C4-2B (cell line): ENCODE results near the gene KASH5.

Experiments
- H3K27ac ChIP-seq: fragments of 450-650 bp; 2 replicates; pipeline ENCODE4 v1.5.1; 2017
- ZFX ChIP-seq: fragments of 450-650 bp; IDR thresholded peaks from 2 replicates; pipeline ENCODE4 v1.6.1; 2017
- TF ChIP-seq, protein P1 (sequence below): fragments of 450-650 bp; conservative IDR thresholded peaks from 2 replicates; pipeline ENCODE4 v1.5.1; 2017; ENCODE audit warnings: mild to moderate bottlenecking

The KASH5 gene

DNA sequence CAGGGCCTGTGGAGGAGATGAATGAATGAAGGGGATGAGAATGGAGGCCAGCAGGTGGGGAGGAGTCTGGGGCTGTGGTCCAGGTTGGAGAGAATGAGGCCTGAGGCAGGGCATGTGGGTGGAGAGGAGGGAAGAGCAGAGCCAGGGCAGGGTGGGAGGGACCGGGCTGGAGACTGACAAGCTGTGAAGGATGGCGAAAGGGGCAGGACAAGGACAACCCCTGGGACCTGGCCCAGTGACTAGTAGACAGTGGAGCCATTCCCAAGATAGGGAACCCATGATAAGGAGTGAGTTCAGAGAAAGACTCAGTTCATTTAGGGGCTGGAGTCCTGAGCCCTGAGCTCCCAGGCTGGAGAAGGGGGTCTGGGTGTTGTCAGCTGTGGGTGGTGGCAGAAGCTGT lies 32.2 kb downstream of the KASH5 start:
- no peak overlapping the region for H3K27ac ChIP-seq
- TF ChIP-seq, protein P1, sequence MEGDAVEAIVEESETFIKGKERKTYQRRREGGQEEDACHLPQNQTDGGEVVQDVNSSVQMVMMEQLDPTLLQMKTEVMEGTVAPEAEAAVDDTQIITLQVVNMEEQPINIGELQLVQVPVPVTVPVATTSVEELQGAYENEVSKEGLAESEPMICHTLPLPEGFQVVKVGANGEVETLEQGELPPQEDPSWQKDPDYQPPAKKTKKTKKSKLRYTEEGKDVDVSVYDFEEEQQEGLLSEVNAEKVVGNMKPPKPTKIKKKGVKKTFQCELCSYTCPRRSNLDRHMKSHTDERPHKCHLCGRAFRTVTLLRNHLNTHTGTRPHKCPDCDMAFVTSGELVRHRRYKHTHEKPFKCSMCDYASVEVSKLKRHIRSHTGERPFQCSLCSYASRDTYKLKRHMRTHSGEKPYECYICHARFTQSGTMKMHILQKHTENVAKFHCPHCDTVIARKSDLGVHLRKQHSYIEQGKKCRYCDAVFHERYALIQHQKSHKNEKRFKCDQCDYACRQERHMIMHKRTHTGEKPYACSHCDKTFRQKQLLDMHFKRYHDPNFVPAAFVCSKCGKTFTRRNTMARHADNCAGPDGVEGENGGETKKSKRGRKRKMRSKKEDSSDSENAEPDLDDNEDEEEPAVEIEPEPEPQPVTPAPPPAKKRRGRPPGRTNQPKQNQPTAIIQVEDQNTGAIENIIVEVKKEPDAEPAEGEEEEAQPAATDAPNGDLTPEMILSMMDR = no peak
- TF ChIP-seq ZFX = no peak

DNA sequence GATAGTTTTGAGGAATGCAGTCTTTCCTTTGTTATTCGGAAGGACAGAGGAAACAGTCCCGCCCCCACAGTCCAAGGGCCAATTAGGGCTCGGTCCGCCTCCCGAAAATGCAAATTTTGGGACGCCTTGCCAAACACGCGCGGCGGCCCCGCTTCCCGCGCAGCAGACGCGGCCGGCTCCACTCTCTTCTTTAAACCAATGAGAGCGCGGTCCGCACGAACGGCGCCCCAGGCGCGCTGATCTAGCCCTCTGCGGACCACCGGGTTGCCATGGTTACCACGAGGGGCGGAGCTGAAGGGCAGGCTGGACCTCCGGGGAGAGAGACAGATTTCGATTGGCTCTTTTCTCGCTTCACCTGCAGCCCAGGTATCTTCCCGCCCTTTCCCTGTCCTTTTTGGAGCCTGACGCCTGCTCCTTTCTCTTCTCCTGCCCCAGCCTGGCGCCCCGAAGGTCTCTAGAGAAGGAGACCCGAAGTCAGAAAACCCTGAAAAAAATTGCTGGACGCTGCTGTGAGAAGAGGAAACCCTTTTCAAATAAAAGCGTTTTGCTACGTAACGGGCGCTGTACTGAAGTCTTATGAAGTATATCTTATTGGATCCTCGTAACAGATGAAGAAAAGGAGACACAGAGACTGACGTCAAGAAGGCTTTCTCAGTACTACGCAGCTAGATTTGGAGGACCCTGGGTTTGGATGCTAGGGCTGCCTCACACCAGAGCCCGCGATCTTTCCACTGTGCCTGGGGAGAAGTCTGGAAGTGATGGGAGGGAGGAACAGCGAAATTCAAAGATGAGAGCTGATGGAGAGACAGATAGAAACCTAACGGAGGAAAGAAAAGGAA lies 33.2 kb downstream of the KASH5 start:
- H3K27ac ChIP-seq = no peak overlapping the region
- TF ChIP-seq, protein P1 = no peak
- TF ChIP-seq ZFX = no peak

DNA sequence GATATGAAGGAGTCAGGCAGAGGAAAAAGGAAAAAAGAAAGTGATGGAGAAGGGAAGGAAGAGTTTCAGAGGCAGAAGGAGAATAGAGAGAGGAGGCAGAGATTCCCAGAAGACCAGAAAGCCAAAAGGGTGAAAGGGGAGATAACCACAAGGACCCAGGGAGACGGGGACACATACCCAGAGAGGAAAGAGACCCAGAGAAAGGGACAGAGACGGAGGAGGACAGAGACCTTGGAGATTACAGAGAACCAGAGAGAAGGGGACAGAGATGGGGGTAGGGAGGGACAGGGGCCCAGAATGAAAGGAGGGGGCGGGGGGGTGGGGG lies 33.8 kb downstream of the KASH5 start:
- TF ChIP-seq, protein P1 = no peak
- no peak for TF ChIP-seq ZFX
- H3K27ac ChIP-seq = no peak overlapping the region

DNA sequence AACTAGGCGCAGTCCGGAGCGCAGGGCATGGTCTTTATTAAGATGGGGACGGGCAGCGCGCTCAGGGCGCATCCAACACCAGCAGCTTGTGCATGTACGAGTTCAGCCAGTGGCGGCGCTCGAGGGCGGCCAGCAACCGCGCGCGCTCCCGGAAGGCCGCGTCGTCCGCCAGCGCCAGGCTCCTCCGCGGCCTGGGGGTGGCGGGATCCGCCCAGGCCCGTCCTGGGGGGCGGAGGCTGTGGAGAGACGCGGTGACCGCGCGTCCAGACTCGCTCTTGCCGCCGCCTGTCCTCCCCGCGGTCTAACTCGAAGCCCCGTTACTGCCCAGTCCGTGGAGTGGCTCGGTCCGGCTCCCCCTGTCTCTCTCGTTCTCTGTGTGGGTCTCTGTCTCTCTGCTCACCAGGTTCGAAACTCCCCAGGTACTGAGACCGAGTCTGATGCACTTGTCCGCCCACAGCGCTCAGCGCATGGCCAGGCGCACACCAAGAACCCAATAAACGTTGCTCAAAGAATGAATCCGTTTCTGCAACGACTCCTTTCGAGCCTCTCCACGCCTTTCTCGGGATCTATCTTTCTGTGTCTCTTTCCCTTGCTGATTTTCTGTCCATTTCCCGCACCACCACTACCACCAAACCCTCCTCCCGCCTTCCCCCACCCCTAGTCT lies 34.5 kb downstream of the KASH5 start:
- TF ChIP-seq ZFX = no peak
- TF ChIP-seq, protein P1 = peak; percentile 77

DNA sequence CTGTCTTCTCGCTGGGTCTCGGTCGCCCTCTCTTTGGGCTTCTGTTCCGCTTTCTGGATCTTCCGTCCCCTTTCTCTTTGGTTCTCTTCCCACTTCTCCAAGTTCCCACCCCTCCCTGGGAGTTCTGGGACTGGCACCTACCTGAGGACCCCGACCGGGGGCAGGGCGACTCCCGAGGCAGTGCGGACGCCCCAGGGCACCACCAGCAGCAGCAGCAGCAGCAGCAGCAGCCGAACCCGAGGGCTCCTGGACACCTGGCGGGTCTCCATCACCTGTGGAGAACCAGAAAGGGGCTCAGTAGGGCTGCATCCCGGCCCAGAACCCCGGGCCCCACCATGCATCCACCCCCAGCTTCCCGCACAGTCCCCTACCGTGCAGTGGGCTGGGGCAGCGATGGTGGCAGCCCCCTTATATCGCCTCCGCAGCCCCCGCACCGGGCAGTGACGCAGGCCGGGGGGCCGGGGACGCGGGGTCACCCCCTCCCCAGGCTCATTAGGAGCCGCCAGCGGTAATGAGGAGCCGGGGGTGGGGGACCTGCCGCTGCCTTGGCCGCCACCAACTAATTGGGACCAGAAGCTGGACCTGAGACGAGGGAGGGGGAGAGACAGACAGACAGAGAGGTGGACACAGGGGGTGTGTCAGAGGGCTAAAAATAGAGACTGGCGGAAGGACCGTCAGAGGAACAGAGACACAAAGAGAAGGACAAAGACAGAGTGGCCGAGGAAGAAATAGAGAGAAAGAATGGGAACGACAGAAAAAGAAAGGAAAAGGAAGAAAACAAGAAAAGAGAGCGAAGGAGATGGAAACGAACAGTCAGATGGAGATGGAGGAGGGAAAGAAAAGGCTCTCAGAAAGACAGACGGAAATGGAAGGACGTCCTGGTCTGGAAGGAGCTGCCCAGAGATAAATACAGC lies 35.3 kb downstream of the KASH5 start, which contains the start of gene PTH2:
Gene PTH2 (minus strand): TSS at position 371 of the 914 bp plus-strand sequence. CDS start 102 bp downstream, at position 269.
- no peak within 1 kb of the TSS for H3K27ac ChIP-seq
- TF ChIP-seq, protein P1 = no peak
- no peak for TF ChIP-seq ZFX

More for the DNA sequence above, 34.5 kb downstream of the KASH5 start:
- no peak overlapping the region for H3K27ac ChIP-seq

DNA sequence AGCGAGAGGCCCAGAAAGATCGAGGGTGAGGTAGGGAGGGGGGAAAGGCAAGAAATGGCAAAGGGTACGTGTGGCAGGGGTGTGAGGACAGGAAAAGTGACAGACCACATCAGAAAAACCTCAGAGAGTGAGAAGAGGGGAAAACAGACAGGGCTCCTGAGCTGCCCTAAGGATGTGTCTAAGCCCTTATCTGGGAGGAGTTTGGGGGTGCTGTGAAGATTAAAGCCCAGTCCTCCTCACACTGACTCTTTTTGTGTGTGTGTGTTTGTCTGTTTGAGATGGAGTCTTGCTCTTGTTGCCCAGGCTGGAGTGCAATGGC lies 35.9 kb downstream of the KASH5 start:
- TF ChIP-seq, protein P1 = no peak
- TF ChIP-seq ZFX = no peak
- H3K27ac ChIP-seq = no peak overlapping the region
